C4-2B (cell line): Measurements from ENCODE around the gene WWC1.

Experiments
- ZFX ChIP-seq: fragments of 450-650 bp; IDR thresholded peaks from 2 replicates; pipeline ENCODE4 v1.6.1; 2017
- TF ChIP-seq, protein P1 (sequence below): fragments of 450-650 bp; conservative IDR thresholded peaks from 2 replicates; pipeline ENCODE4 v1.5.1; 2017; ENCODE audit warnings: mild to moderate bottlenecking

DNA sequence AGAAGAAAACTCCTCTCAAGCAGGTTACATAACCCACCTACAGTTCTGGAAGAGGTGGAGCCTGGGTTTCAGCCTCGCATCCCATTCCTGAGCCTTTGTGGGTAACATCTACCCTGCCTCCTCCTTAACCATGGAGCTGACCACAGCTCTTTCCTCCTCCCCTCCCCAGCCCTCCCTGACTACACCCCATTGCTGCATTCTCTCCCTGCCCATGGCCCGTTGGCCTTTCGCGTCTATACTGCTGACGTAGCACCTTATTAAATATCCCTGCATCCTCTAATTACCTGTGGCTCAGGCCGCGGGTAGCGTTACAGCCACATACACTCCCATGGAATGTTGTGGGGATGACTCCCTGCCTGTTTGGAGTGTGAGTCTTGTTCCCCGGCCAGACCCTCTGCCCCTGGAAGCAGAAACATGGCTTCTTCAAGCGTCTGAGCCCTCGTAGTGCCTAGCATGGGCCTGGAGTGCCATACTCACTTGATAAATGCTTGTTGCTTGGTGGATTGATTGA, 72.8 kb downstream of the WWC1 start:
- TF ChIP-seq, protein P1, sequence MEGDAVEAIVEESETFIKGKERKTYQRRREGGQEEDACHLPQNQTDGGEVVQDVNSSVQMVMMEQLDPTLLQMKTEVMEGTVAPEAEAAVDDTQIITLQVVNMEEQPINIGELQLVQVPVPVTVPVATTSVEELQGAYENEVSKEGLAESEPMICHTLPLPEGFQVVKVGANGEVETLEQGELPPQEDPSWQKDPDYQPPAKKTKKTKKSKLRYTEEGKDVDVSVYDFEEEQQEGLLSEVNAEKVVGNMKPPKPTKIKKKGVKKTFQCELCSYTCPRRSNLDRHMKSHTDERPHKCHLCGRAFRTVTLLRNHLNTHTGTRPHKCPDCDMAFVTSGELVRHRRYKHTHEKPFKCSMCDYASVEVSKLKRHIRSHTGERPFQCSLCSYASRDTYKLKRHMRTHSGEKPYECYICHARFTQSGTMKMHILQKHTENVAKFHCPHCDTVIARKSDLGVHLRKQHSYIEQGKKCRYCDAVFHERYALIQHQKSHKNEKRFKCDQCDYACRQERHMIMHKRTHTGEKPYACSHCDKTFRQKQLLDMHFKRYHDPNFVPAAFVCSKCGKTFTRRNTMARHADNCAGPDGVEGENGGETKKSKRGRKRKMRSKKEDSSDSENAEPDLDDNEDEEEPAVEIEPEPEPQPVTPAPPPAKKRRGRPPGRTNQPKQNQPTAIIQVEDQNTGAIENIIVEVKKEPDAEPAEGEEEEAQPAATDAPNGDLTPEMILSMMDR = no peak
- no peak for TF ChIP-seq ZFX
